ENCODE results near the gene RIT2.

The RIT2 gene

DNA sequence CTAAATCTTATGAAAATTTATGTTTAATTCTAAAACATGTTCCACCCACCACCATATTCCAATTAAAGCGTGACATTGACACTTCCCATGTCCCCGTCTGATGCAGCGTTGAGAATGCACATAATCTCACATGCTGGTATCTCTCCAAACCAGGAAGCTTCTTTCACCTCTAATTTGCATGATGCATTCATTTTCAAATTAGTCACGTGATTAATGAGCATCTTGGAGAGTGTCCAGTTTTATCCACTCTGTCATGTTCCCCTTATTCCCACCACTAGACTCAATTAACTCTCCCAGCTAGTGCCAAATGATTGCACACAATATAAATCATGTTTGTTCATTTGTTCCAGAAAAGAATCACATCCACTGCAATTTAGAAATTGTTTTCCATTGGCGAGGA, 105.8 kb downstream of the RIT2 start:
- DNase-seq, result no peak

GRCh38 chr18:43007365-43007764, 108.1 kb downstream of the RIT2 start:
- DNase-seq, result no peak

- no peak for DNase-seq
Measured at GRCh38 chr18:43004421-43004820, 111.1 kb downstream of the RIT2 start.

DNA sequence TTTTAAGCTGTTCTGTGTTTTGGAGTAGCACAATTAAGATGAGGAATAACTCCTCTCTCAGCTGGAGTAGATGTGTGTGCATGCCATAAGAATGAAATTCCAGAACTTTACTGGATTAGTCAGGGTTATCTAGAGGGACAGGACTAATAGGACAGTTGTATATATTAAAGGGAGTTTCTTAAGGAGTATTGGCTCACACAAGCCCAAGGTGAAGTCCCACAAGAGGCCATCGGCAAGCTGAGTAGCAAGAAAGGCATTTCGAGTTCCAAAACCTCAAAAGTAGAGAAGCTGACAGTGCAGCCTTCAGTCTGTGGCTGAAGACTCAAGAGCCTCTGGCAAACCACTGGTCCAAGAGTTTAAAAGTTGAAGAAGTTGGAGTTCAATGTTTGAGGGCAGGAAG, 113.7 kb downstream of the RIT2 start:
- DNase-seq, result no peak

GRCh38 chr18:42996824-42997223, 118.7 kb downstream of the RIT2 start:
- DNase-seq, result no peak

GRCh38 chr18:42980426-42980825, 135.1 kb downstream of the RIT2 start:
- no peak for DNase-seq

GRCh38 chr18:42977982-42978637, 137.4 kb downstream of the RIT2 start:
- DNase-seq, result no peak

- no peak for DNase-seq
Measured at GRCh38 chr18:42976869-42977590, 138.5 kb downstream of the RIT2 start.

GRCh38 chr18:42969366-42969765, 146.1 kb downstream of the RIT2 start:
- no peak for DNase-seq

DNA sequence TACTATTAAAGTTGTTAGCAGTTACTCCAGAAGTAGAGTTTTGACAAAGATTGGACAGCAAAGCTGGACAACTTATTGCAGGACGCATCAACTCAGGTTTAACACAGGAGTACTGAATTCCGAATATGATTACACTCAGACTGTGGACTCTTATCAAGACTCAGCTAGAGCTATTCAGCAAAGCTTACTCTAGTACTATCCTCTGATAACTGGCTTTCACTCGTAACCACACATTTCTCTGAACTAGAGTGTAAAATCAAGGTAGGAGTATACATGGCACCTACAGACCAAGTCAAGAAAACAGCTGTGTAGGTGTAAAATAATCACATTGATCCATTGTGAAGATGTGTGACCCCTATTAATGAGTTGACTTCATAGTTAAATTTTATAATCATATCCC, 154.2 kb downstream of the RIT2 start:
- no peak for DNase-seq

DNA sequence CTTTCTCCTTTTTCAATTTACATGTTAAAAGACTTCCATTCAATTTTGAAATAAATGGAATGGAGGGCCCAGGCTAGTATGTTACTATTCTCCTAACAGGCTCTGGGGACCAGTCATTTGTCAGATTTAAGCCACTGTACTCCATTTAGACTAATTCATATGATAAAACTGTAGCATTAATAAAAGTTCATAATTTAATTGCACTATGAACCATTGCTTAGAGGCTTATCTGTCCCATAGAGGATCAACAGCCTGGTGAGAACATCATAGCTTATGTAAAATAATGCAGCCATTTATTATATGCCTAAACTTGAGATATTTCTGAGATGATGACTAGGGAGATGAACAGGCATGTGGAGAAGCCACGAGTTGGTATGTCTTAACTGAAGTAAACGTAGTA, 156.0 kb downstream of the RIT2 start:
- no peak for DNase-seq

GRCh38 chr18:42958353-42958752, 157.1 kb downstream of the RIT2 start:
- DNase-seq, result no peak

- no peak for DNase-seq
Measured at GRCh38 chr18:42956287-42956686, 159.2 kb downstream of the RIT2 start.

- DNase-seq, result no peak
Measured at GRCh38 chr18:42954887-42955286, 160.6 kb downstream of the RIT2 start.

DNA sequence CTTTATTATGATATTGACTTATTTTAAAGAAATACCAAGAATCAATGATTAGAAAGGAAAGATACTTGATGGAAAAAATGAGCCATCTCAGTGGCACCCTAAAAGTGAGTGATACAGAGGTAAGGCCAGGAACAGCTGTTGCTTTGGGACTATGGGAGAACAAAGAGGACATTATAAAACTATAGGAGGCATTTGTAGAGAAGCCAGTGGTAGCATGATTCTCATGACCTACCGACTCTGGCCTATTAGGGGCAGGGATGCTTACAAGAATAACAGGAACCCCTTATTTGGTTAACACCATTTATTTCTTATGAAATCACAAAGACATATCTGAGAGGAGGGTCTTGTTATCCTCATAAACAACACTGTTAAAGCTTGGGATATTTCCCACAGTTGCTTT, 162.2 kb downstream of the RIT2 start:
- no peak for DNase-seq

GRCh38 chr18:42950732-42951131, 164.8 kb downstream of the RIT2 start:
- DNase-seq, result no peak

DNA sequence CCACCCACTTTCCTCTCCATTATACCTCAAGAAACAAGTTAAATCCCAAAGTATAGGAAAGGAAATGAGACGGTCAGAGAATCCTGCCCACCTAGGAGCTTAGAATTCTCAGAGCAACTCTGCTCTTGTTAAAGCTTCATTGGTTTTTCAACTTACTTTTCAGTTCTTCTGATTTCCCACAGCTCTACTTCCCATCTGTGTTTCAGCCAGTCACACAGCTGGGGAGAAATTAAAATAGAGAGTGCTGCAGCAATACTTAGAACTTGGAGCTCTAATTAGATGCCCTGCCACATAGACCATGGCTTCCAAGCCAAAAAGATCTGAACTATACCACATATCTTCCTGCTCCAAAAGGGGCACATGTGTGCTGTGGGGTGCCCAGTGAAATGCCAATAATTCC, 166.7 kb downstream of the RIT2 start:
- DNase-seq, result no peak

GRCh38 chr18:42941860-42942259, 173.6 kb downstream of the RIT2 start:
- no peak for DNase-seq

- DNase-seq, result no peak
Measured at GRCh38 chr18:42941021-42941420, 174.5 kb downstream of the RIT2 start.

DNA sequence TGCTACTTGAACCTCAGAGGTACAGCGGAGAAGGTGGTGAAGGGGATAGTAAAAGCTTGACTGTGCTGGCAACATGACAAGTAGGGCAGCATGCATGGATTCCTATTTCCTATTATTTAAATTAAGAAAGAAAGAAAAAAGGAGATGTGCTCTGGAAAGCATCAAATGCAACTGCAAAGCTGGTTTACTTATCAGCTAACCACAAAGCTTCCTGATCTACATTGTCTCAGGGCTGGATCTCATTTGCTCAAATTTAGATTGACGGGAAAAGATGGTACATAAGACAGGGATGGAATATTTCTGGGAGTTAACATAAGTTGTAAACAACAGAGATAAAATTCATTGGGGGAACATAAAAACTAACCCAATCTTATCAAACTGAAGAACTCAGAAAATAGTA, 178.0 kb downstream of the RIT2 start:
- no peak for DNase-seq

DNA sequence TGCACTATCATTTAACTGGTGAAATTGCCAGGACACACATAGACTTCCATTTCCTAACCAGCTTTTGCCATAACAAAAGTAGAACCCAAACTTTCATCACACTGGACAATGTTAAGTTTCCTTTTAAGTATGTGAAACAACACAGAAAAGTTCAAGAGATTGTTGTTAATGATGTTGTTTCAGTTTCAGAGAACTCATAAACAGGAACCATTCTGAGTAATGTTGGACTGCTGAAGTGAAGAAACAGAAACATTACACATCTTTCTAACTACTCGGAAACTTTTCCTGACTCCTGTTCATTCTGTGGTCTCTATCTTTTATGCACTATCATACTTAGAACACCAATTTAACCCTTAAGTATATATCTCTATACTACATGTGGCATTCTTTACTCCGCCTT, 179.2 kb downstream of the RIT2 start:
- DNase-seq, result no peak

- DNase-seq, result no peak
Measured at GRCh38 chr18:42931491-42931890, 184.0 kb downstream of the RIT2 start.

DNA sequence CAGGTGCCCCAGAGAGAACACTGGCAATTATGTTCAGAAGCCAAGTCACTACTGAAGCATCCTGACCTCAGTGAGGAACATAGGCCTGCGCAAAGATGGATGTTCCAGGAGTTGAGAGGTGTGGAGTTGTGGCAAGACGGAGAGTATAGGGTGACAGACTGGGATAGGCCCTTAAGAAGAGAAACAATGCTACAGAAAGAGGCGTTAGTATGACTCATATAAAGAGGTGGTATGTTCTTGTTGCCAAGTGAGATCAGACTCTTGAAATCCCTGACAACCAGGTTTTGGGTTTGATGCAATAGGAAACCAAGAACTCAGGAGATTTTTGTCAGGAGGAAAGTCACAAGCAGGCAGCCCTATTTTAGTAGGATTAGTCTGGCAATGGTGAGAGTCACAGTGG, 185.6 kb downstream of the RIT2 start:
- no peak for DNase-seq

DNA sequence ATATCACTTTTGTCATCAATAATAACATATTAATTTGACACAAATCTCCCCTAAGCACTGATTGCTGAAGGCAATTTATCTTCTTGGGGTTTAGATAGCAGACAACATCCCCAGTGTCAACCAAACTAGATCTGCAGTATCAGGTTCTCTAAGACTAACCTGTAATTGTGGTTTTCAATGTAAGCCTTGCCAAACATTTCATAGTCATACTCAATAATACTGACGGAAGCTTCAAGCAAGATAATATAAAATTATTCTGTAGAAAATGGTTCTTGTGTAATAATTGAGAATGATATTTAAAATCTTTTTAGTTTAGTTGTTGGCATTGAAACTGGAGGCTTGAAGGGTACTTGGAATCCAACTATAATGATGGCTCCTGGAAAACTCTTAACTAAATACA, 186.3 kb downstream of the RIT2 start:
- no peak for DNase-seq

DNA sequence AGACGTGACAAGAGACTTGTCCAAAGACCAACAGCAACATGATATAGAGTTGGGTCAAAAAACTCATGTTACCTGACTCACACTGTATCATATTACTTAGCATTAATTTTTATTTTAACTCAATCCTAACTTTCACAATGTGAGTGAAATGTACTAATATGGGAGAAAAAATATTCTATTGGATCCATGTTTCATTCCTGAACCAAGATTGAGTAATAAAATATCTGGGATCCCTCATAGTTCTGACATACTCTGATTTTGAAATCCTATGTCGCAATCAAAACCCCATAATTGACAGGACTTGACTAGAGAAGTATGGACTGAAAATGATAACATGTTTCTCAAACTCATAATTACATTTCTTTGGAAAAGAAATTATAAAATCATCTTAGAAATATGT, 190.4 kb downstream of the RIT2 start:
- DNase-seq, result no peak

Data from 8988T (cell line).